ENCODE results near the gene PACS2.

PACS2 gene

GRCh38 chr14:105366386-105367074 lies 52.0 kb downstream of the PACS2 start:
- FAIRE-seq, result no peak
- DNase-seq (ENCODE audit: low spot score), result no peak

GRCh38 chr14:105367116-105368031 lies 52.8 kb downstream of the PACS2 start:
- DNase-seq (ENCODE audit: low spot score) (no peak), FAIRE-seq (no peak)

- no peak for DNase-seq (ENCODE audit: low spot score)
- no peak for FAIRE-seq
Observed at GRCh38 chr14:105368032-105368417, 53.5 kb downstream of the PACS2 start.

- DNase-seq (ENCODE audit: low spot score) (no peak), FAIRE-seq (no peak)
Observed at GRCh38 chr14:105368426-105368825, 53.9 kb downstream of the PACS2 start.

- no peak for DNase-seq (ENCODE audit: low spot score)
- FAIRE-seq, result no peak
Observed at GRCh38 chr14:105368910-105369652, 54.5 kb downstream of the PACS2 start.

GRCh38 chr14:105369653-105370040 lies 55.1 kb downstream of the PACS2 start:
- DNase-seq (ENCODE audit: low spot score) (no peak), FAIRE-seq (no peak)

- no peak for FAIRE-seq
Observed at GRCh38 chr14:105374389-105374788, 59.8 kb downstream of the PACS2 start.

GRCh38 chr14:105375635-105376057 lies 61.1 kb downstream of the PACS2 start:
- FAIRE-seq, result no peak

More at GRCh38 chr14:105374389-105374788, 59.8 kb downstream of the PACS2 start:
- DNase-seq (ENCODE audit: low spot score), result no peak

GRCh38 chr14:105376521-105377440 lies 62.2 kb downstream of the PACS2 start:
- DNase-seq (ENCODE audit: low spot score) (no peak), FAIRE-seq (no peak)

More at GRCh38 chr14:105375635-105376057, 61.1 kb downstream of the PACS2 start:
- no peak for DNase-seq (ENCODE audit: low spot score)

- no peak for DNase-seq (ENCODE audit: low spot score)
Observed at GRCh38 chr14:105377555-105378182, 63.1 kb downstream of the PACS2 start.

GRCh38 chr14:105378199-105378598 lies 63.7 kb downstream of the PACS2 start:
- DNase-seq (ENCODE audit: low spot score), result no peak
- no peak for FAIRE-seq

More at GRCh38 chr14:105377555-105378182, 63.1 kb downstream of the PACS2 start:
- no peak for FAIRE-seq

GRCh38 chr14:105378873-105379685 lies 64.5 kb downstream of the PACS2 start:
- FAIRE-seq, result no peak
- DNase-seq (ENCODE audit: low spot score), result no peak

- DNase-seq (ENCODE audit: low spot score) (no peak), FAIRE-seq (no peak)
Observed at GRCh38 chr14:105379946-105380345, 65.4 kb downstream of the PACS2 start.

- FAIRE-seq (no peak), DNase-seq (ENCODE audit: low spot score) (no peak)
Observed at GRCh38 chr14:105380756-105381155, 66.2 kb downstream of the PACS2 start.

- FAIRE-seq, result no peak
- no peak for DNase-seq (ENCODE audit: low spot score)
Observed at GRCh38 chr14:105381446-105382342, 67.1 kb downstream of the PACS2 start.

GRCh38 chr14:105382343-105383082 lies 68.0 kb downstream of the PACS2 start:
- DNase-seq (ENCODE audit: low spot score), result no peak
- no peak for FAIRE-seq

- DNase-seq (ENCODE audit: low spot score) (no peak), FAIRE-seq (no peak)
Observed at GRCh38 chr14:105383083-105383730, 68.7 kb downstream of the PACS2 start.
